Body of pancreas (tissue), 4 donors: Measurements from ENCODE around the gene TARS1. TPM values are rescaled to one million over a fixed set of nuclear protein-coding genes. Genes with fewer than 3 reads are reported as not detected.
A peak's percentile ranks its signal among the peaks of the same experiment; 100 is the strongest.

ENCODE experiments used
- ATAC-seq: fragments of 150-250 bp; one replicate; pipeline ENCODE4 v1.9.1; 2016
- DNase-seq, 4 donors: peaks; one replicate each; pipeline ENCODE4 v3.0.0-alpha.2; 2019
- H3K27ac ChIP-seq, 4 donors: fragments of 200-600 bp; sonication (generic); 1 replicate in 3 of 4; 2 replicates in 1 of 4; pipeline versions ENCODE4 v1.5.1 to v1.6.1; 2016 to 2019; ENCODE audit warnings: mild to moderate bottlenecking in 1 of 4, mixed read lengths in 1 of 4, moderate library complexity in 1 of 4
- H3K27me3 ChIP-seq, 2 donors: fragments of 200-600 bp; sonication (generic); one replicate each; pipeline ENCODE4 v1.6.0; 2016; ENCODE audit warnings: mild to moderate bottlenecking in 1 of 2
- H3K36me3 ChIP-seq, 2 donors: fragments of 200-600 bp; sonication (generic); replicated peaks in 1 of 2; 2 replicates each; pipeline ENCODE4 v1.5.1; 2016; ENCODE audit warnings: low read depth in 2 of 2; ENCODE audit not compliant: insufficient read depth in 1 of 2
- H3K4me1 ChIP-seq: fragments of 200-600 bp; sonication (generic); one replicate; pipeline ENCODE4 v1.6.0; 2016
- H3K4me3 ChIP-seq, 2 donors: fragments of 200-600 bp; sonication (generic); 1 replicate in 1 of 2; 2 replicates in 1 of 2; pipeline ENCODE4 v1.5.1; 2016 to 2019
- H3K9me3 ChIP-seq, 3 donors: fragments of 200-600 bp; sonication (generic); 1 replicate in 2 of 3; 2 replicates in 1 of 3; pipeline ENCODE4 v1.5.1; 2016
- CTCF ChIP-seq, 7 experiments: fragments of 450-650 bp in 4 of 7; fragments of 200-600 bp in 3 of 7; sonication (generic) in 3 of 7; IDR thresholded peaks; one replicate each; pipeline ENCODE4 v1.5.1; 2016 to 2019; ENCODE audit warnings: antibody characterized with exemption in 7 of 7
- POLR2A ChIP-seq, 3 donors: fragments of 450-650 bp; IDR thresholded peaks; one replicate each; pipeline ENCODE4 v1.6.1; 2016; ENCODE audit warnings: antibody characterized with exemption in 3 of 3, mild to moderate bottlenecking in 2 of 3
- WGBS, 2 donors: methylation state at CpG; one replicate each; pipeline ENCODE4 v1.1.5; 2017; 5-methylcytosine and 5-hydroxymethylcytosine counted together
- intact Hi-C: fragments of 100-400 bp; cut with DNase I; formaldehyde crosslinking; loops from one replicate; pipeline ENCODE4 v1.15.1; 2023
- total RNA-seq, 2 donors: library from RNA; depleted of rRNA; stranded (reverse); fragments of >200 nt; gene quantifications; one replicate each; pipeline ENCODE4 v1.1.0, GENCODE V29; 2016

Gene TARS1
- total RNA-seq, 2 donors from 2014 or later, result 38.4 to 52.1 TPM

GRCh38 chr5:33476992-33477391, 36.2 kb downstream of the TARS1 start:
- ATAC-seq (no peak), DNase-seq (no peak)
- Histone ChIP-seq H3K4me1 (peaks cover 13% of the 10 kb centered on the region), H3K36me3 (no peaks in the 10 kb centered on the region), H3K9me3 (no peaks in the 10 kb centered on the region), H3K27me3 (no peaks in the 10 kb centered on the region), H3K4me3 (no peak overlapping the region), H3K27ac (no peak overlapping the region)
- TF ChIP-seq CTCF (IDR thresholded peaks at IDR 0.05), result no peak
- no peak for TF ChIP-seq POLR2A (IDR thresholded peaks at IDR 0.05)
- 90% methylated on average over 3 of the region's 3 CpGs for WGBS, 2 donors
- intact Hi-C loops, result no loop called here

- peak; percentile 87 for ATAC-seq
- H3K4me1 ChIP-seq, result peaks cover 13% of the 10 kb centered on the region
- no peaks in the 10 kb centered on the region for H3K36me3 ChIP-seq
- intact Hi-C loops, result no loop called here
- no peaks in the 10 kb centered on the region for H3K9me3 ChIP-seq
- peak; percentile 24 to 59 (median 43) for DNase-seq
- H3K27me3 ChIP-seq, result no peaks in the 10 kb centered on the region
- 30 to 42% methylated on average over 2 of the region's 2 CpGs for WGBS, 2 donors
- no peak overlapping the region for H3K27ac ChIP-seq
- H3K4me3 ChIP-seq, result no peak overlapping the region
- TF ChIP-seq POLR2A (IDR thresholded peaks at IDR 0.05) (no peak), CTCF (IDR thresholded peaks at IDR 0.05) (no peak)
Observed at GRCh38 chr5:33477816-33478215, 37.1 kb downstream of the TARS1 start.

- intact Hi-C loops, result no loop called here
- 97% methylated on average over 3 of the region's 3 CpGs for WGBS, 2 donors
- Histone ChIP-seq H3K9me3 (no peaks in the 10 kb centered on the region), H3K36me3 (no peaks in the 10 kb centered on the region), H3K27ac (no peak overlapping the region), H3K27me3 (no peaks in the 10 kb centered on the region), H3K4me3 (no peak overlapping the region), H3K4me1 (peaks cover 13% of the 10 kb centered on the region)
- DNase-seq (no peak), ATAC-seq (no peak)
- TF ChIP-seq CTCF (IDR thresholded peaks at IDR 0.05) (no peak), POLR2A (IDR thresholded peaks at IDR 0.05) (no peak)
Observed at GRCh38 chr5:33479311-33479710, 38.5 kb downstream of the TARS1 start.

- peaks cover 13% of the 10 kb centered on the region for H3K4me1 ChIP-seq
- TF ChIP-seq CTCF (IDR thresholded peaks at IDR 0.05), result no peak
- TF ChIP-seq POLR2A (IDR thresholded peaks at IDR 0.05), result no peak
- ATAC-seq, result no peak
- DNase-seq, result no peak
- H3K9me3 ChIP-seq, result no peaks in the 10 kb centered on the region
- WGBS, 2 donors, result 80 to 94% methylated on average over 1 to 2 of the region's 2 CpGs
- no peak overlapping the region for H3K27ac ChIP-seq
- H3K27me3 ChIP-seq, result no peaks in the 10 kb centered on the region
- no peak overlapping the region for H3K4me3 ChIP-seq
- H3K36me3 ChIP-seq, result no peaks in the 10 kb centered on the region
- intact Hi-C loops, result no loop called here
Observed at GRCh38 chr5:33480876-33481275, 40.1 kb downstream of the TARS1 start.

- ATAC-seq, result no peak
- Histone ChIP-seq H3K4me3 (no peak overlapping the region), H3K27ac (no peak overlapping the region), H3K27me3 (no peaks in the 10 kb centered on the region), H3K9me3 (no peaks in the 10 kb centered on the region), H3K36me3 (no peaks in the 10 kb centered on the region), H3K4me1 (peaks cover 10% of the 10 kb centered on the region)
- no peak for TF ChIP-seq CTCF (IDR thresholded peaks at IDR 0.05)
- no peak for TF ChIP-seq POLR2A (IDR thresholded peaks at IDR 0.05)
- DNase-seq, result no peak
- 85 to 86% methylated on average over 7 of the region's 7 CpGs for WGBS, 2 donors
- intact Hi-C loops, result no loop called here
Observed at GRCh38 chr5:33482335-33482734, 41.6 kb downstream of the TARS1 start.
